ENCODE results near the gene PRXL2B.

PRXL2B gene

GRCh38 chr1:2605509-2606395, 19.2 kb downstream of the PRXL2B start:
- in situ Hi-C loops (cut with MboI; ENCODE audit: low sequenced_read_pairs, unreplicated experiment), result no loop called here
- no peak for DNase-seq (ENCODE audit: low spot score)
- no peak for TF ChIP-seq CTCF (IDR thresholded peaks at IDR 0.05; ENCODE audit: borderline replicate concordance, control extremely low read depth, extremely low read depth, insufficient read depth, missing control alignments)

- in situ Hi-C loops (cut with MboI; ENCODE audit: low sequenced_read_pairs, unreplicated experiment), result no loop called here
- TF ChIP-seq CTCF (IDR thresholded peaks at IDR 0.05; ENCODE audit: borderline replicate concordance, control extremely low read depth, extremely low read depth, insufficient read depth, missing control alignments), result no peak
- DNase-seq (ENCODE audit: low spot score), result no peak
These were observed 19.9 kb downstream of the PRXL2B start for GRCh38 chr1:2606396-2606880.

GRCh38 chr1:2606881-2607621, 20.5 kb downstream of the PRXL2B start:
- DNase-seq (ENCODE audit: low spot score), result no peak
- TF ChIP-seq CTCF (IDR thresholded peaks at IDR 0.05; ENCODE audit: borderline replicate concordance, control extremely low read depth, extremely low read depth, insufficient read depth, missing control alignments), result no peak
- in situ Hi-C loops (cut with MboI; ENCODE audit: low sequenced_read_pairs, unreplicated experiment), result no loop called here

DNA sequence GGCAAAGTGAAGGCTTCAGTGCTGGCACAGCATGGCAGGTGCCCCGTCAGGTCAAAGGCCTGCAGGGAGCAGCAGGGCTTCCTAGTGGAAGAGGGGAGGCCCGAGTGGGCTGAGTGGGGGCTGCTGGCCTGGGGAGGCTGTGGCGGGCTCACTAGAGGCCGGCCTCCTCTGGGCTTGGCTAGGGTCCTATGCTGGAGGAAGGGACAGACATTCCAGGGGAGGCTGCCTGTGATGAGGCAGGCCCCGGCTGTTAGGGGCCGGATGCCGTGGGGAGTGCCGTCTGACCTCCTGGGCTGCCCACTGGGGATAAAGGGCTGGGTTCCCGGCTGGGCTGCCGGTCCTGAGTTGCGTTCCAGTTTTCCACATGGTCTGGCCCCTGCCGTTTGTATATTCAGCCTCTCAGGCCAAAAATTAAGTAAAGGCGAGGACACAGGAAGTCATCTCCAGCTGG, 21.1 kb downstream of the PRXL2B start:
- DNase-seq (ENCODE audit: low spot score), result no peak
- in situ Hi-C loops (cut with MboI; ENCODE audit: low sequenced_read_pairs, unreplicated experiment), result no loop called here
- TF ChIP-seq CTCF (IDR thresholded peaks at IDR 0.05; ENCODE audit: borderline replicate concordance, control extremely low read depth, extremely low read depth, insufficient read depth, missing control alignments), result no peak

DNA sequence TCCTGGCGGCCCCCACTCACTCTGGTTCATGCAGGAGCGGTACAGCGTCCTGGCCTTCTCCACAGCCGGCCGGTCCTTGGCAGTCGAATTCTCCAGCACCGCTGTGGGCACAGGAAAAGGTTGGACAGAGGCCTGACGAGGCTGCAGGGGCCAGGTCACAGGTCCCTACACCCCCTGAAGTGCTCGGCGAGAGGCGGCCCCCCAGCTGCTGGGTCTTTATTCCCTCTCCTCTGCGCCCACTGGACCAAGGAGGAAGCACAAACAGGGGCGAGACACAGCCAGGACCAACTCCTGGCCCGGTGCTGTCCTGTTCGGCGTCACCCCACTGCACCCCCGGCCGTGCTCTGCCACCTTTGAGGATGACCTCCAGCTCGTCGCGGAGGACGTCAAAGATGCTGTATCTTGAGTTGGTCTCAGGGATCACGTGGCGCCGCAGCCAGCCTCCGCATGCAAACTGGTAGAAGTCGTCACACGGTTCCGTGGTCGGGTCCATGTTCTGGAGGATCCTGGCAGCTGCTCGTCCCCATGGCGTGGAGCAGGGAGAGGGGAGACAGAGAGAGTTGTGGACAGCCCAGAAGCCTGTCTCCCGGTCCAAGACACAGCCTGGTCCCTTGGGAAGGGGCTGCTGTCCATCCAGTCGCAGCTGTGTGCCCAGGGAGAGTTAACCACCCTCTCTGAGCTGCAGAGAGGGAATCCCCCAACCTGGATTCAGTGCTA, 22.9 kb downstream of the PRXL2B start:
- in situ Hi-C loops (cut with MboI; ENCODE audit: low sequenced_read_pairs, unreplicated experiment), result no loop called here
- DNase-seq (ENCODE audit: low spot score), result no peak
- TF ChIP-seq CTCF (IDR thresholded peaks at IDR 0.05; ENCODE audit: borderline replicate concordance, control extremely low read depth, extremely low read depth, insufficient read depth, missing control alignments), result no peak
